GM20431 (cell line): ENCODE data around the gene ASZ1.

Experiments used
- in situ Hi-C: fragments of 300-500 bp; cut with MseI, MboI; formaldehyde crosslinking; loops from one replicate; pipeline ENCODE4 v1.15.0; 2020; ENCODE audit warnings: low sequenced_read_pairs; ENCODE audit not compliant: unreplicated experiment

Gene ASZ1

GRCh38 chr7:117350027-117350426 is 77.3 kb downstream of the ASZ1 start:
- in situ Hi-C loops = no loop called here

- in situ Hi-C loops = no loop called here
These were observed 77.7 kb downstream of the ASZ1 start for GRCh38 chr7:117349570-117349969.

GRCh38 chr7:117347962-117348672 is 79.2 kb downstream of the ASZ1 start:
- in situ Hi-C loops = no loop called here

GRCh38 chr7:117347480-117347879 is 79.8 kb downstream of the ASZ1 start:
- in situ Hi-C loops = no loop called here

GRCh38 chr7:117346161-117346560 is 81.1 kb downstream of the ASZ1 start:
- in situ Hi-C loops = no loop called here

- in situ Hi-C loops = no loop called here
These were observed 89.3 kb downstream of the ASZ1 start for GRCh38 chr7:117338020-117338419.

GRCh38 chr7:117333168-117333567 is 94.1 kb downstream of the ASZ1 start:
- in situ Hi-C loops = no loop called here

GRCh38 chr7:117332031-117332430 is 95.3 kb downstream of the ASZ1 start:
- in situ Hi-C loops = no loop called here

- in situ Hi-C loops = no loop called here
These were observed 101.5 kb downstream of the ASZ1 start for GRCh38 chr7:117325836-117326235.

- in situ Hi-C loops = no loop called here
These were observed 102.3 kb downstream of the ASZ1 start for GRCh38 chr7:117324960-117325359.

GRCh38 chr7:117323851-117324711 is 103.2 kb downstream of the ASZ1 start:
- in situ Hi-C loops = no loop called here

GRCh38 chr7:117323305-117323850 is 103.9 kb downstream of the ASZ1 start:
- in situ Hi-C loops = no loop called here

GRCh38 chr7:117322741-117323304 is 104.5 kb downstream of the ASZ1 start, which contains the start of gene WNT2:
Gene WNT2 (minus strand): TSS chr7:117323058. CDS start chr7:117322989, 69 bp downstream.
- in situ Hi-C loops = no loop called here

- in situ Hi-C loops = no loop called here
These were observed 106.8 kb downstream of the ASZ1 start for GRCh38 chr7:117320523-117320922.

- in situ Hi-C loops = no loop called here
These were observed 108.1 kb downstream of the ASZ1 start for GRCh38 chr7:117319181-117319580.

GRCh38 chr7:117313582-117313981 is 113.7 kb downstream of the ASZ1 start:
- in situ Hi-C loops = no loop called here
